ENCODE measurements around the gene LBH.

The LBH gene

GRCh38 chr2:30259827-30260679 is 28.7 kb downstream of the LBH start:
- no peak for FAIRE-seq
- DNase-seq (ENCODE audit: insufficient read length, low spot score): no peak
- no peak for TF ChIP-seq TAF1 (IDR thresholded peaks at IDR 0.05; ENCODE audit: low read depth, low read length)
- TF ChIP-seq POU2F2 (IDR thresholded peaks at IDR 0.05; ENCODE audit: low read depth, low read length): no peak
- TF ChIP-seq POLR2AphosphoS5 (IDR thresholded peaks at IDR 0.05; ENCODE audit: low read depth, low read length): no peak
- TF ChIP-seq SPI1 (IDR thresholded peaks at IDR 0.05; ENCODE audit: low read depth, low read length): no peak
- TF ChIP-seq PAX5 (IDR thresholded peaks at IDR 0.05; ENCODE audit: insufficient read depth, low read length, severe bottlenecking): no peak
- TF ChIP-seq POLR2A (IDR thresholded peaks at IDR 0.05; ENCODE audit: low read depth, low read length): no peak

DNA sequence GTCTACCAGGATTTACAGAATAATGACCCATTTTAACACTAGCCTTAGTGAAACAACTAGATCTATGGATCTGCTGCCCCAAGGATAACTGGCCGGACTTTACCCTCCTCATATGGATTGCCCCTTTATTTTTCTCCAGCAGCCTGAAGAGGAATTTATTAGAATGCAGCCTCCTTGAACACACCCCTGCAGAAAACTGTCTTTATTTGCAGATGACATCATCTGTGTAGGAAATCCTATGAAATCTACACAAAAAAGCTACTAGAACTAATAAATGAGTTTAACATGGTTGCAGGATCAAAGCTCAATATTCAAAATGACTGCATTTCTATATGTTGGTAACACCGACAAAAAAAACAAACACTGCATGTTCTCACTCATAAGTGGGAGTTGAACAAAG is 29.6 kb downstream of the LBH start:
- FAIRE-seq (no peak), DNase-seq (ENCODE audit: insufficient read length, low spot score) (no peak)
- TF ChIP-seq PAX5 (IDR thresholded peaks at IDR 0.05; ENCODE audit: insufficient read depth, low read length, severe bottlenecking): no peak
- TF ChIP-seq POLR2A (IDR thresholded peaks at IDR 0.05; ENCODE audit: low read depth, low read length): no peak
- TF ChIP-seq SPI1 (IDR thresholded peaks at IDR 0.05; ENCODE audit: low read depth, low read length): no peak
- TF ChIP-seq POLR2AphosphoS5 (IDR thresholded peaks at IDR 0.05; ENCODE audit: low read depth, low read length): no peak

- FAIRE-seq (no peak), DNase-seq (ENCODE audit: insufficient read length, low spot score) (no peak)
- TF ChIP-seq TAF1 (IDR thresholded peaks at IDR 0.05; ENCODE audit: low read depth, low read length): no peak
Observed at GRCh38 chr2:30261695-30262211, 30.4 kb downstream of the LBH start.

DNA sequence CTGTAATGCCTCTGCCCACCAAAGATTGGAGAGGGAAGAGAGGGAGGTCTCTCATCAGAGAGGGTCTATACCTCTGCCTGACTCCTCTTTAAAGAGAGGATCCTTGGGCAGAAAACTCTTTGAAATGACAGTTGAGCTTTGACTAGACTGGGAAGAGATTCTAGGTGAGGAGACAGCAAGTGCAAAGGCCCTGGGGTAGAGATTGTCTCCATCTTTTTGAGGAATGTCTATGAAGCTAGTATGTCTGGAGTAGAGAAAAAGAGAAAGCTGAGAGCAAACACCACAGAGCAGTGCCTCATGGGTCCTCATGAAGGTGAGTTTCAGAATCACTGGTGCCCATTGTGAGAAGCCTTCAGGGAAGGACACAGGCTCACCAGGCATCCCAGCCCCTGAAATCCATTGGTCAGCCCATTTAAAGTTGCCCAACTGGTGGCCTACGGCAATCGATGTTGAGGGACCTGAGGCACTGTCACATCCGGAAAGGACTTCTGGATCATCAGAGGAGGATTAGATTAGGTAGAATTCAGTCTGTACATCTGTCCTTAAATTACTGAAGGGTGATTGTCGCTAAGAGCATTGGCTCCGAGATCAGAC is 31.5 kb downstream of the LBH start:
- DNase-seq (ENCODE audit: insufficient read length, low spot score) (no peak), FAIRE-seq (no peak)
- TF ChIP-seq SPI1 (IDR thresholded peaks at IDR 0.05; ENCODE audit: low read depth, low read length) (no peak), PAX5 (IDR thresholded peaks at IDR 0.05; ENCODE audit: insufficient read depth, low read length, severe bottlenecking) (no peak), POU2F2 (IDR thresholded peaks at IDR 0.05; ENCODE audit: low read depth, low read length) (no peak), POLR2AphosphoS5 (IDR thresholded peaks at IDR 0.05; ENCODE audit: low read depth, low read length) (no peak), TAF1 (IDR thresholded peaks at IDR 0.05; ENCODE audit: low read depth, low read length) (no peak), POLR2A (IDR thresholded peaks at IDR 0.05; ENCODE audit: low read depth, low read length) (no peak)

DNA sequence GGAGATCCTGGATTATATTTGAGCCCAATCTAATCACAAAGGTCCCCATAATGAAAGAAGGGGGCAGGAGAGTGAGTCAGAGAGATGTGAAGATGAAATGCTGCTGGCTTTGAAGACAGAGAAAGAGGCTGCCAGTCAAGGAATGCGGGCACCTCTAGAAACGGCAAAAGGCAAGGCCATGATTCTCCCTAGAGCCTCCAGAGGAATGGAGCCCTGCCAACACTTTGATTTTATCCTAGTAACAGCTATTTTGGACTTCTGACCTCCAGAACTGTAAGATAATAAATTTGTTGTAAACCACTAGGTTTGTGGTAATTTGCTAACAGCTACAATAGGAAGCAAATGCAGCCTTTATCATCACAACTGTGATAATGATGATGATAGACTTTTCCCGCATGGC is 32.9 kb downstream of the LBH start:
- no peak for FAIRE-seq
- no peak for DNase-seq (ENCODE audit: insufficient read length, low spot score)
- TF ChIP-seq POLR2A (IDR thresholded peaks at IDR 0.05; ENCODE audit: low read depth, low read length) (no peak), PAX5 (IDR thresholded peaks at IDR 0.05; ENCODE audit: insufficient read depth, low read length, severe bottlenecking) (no peak), POLR2AphosphoS5 (IDR thresholded peaks at IDR 0.05; ENCODE audit: low read depth, low read length) (no peak), SPI1 (IDR thresholded peaks at IDR 0.05; ENCODE audit: low read depth, low read length) (no peak), TAF1 (IDR thresholded peaks at IDR 0.05; ENCODE audit: low read depth, low read length) (no peak), POU2F2 (IDR thresholded peaks at IDR 0.05; ENCODE audit: low read depth, low read length) (no peak)

GRCh38 chr2:30265052-30266015 is 34.0 kb downstream of the LBH start:
- FAIRE-seq: no peak

GRCh38 chr2:30266051-30266621 is 34.8 kb downstream of the LBH start:
- DNase-seq (ENCODE audit: insufficient read length, low spot score) (no peak), FAIRE-seq (peak; percentile 41)
- TF ChIP-seq POLR2AphosphoS5 (IDR thresholded peaks at IDR 0.05; ENCODE audit: low read depth, low read length): no peak
- peak; percentile 41; the same call in 1 of the 2 replicates for TF ChIP-seq SPI1 (IDR thresholded peaks at IDR 0.05; ENCODE audit: low read depth, low read length)

More at GRCh38 chr2:30265052-30266015, 34.0 kb downstream of the LBH start:
- DNase-seq (ENCODE audit: insufficient read length, low spot score): no peak
- TF ChIP-seq POU2F2 (IDR thresholded peaks at IDR 0.05; ENCODE audit: low read depth, low read length): no peak
- TF ChIP-seq POLR2A (IDR thresholded peaks at IDR 0.05; ENCODE audit: low read depth, low read length): no peak
- TF ChIP-seq SPI1 (IDR thresholded peaks at IDR 0.05; ENCODE audit: low read depth, low read length): no peak
- TF ChIP-seq POLR2AphosphoS5 (IDR thresholded peaks at IDR 0.05; ENCODE audit: low read depth, low read length): no peak
- TF ChIP-seq PAX5 (IDR thresholded peaks at IDR 0.05; ENCODE audit: insufficient read depth, low read length, severe bottlenecking): no peak
- TF ChIP-seq TAF1 (IDR thresholded peaks at IDR 0.05; ENCODE audit: low read depth, low read length): no peak

GRCh38 chr2:30266705-30267104 is 35.4 kb downstream of the LBH start:
- DNase-seq (ENCODE audit: insufficient read length, low spot score): no peak
- TF ChIP-seq POLR2A (IDR thresholded peaks at IDR 0.05; ENCODE audit: low read depth, low read length) (no peak), PAX5 (IDR thresholded peaks at IDR 0.05; ENCODE audit: insufficient read depth, low read length, severe bottlenecking) (no peak), POU2F2 (IDR thresholded peaks at IDR 0.05; ENCODE audit: low read depth, low read length) (no peak), SPI1 (IDR thresholded peaks at IDR 0.05; ENCODE audit: low read depth, low read length) (no peak), TAF1 (IDR thresholded peaks at IDR 0.05; ENCODE audit: low read depth, low read length) (no peak), POLR2AphosphoS5 (IDR thresholded peaks at IDR 0.05; ENCODE audit: low read depth, low read length) (no peak)
- no peak for FAIRE-seq

Data from GM12891 (cell line).